Ishikawa (cell line): ENCODE results near the gene KRT38.

Experiments
- CREB1 ChIP-seq: IDR thresholded peaks from 2 replicates; pipeline ENCODE4 v1.6.1; 2012; ENCODE audit warnings: low read depth
- FOXM1 ChIP-seq: IDR thresholded peaks from 2 replicates; pipeline ENCODE4 v1.6.1; 2012; ENCODE audit warnings: low read depth, borderline replicate concordance
- RAD21 ChIP-seq: IDR thresholded peaks from 2 replicates; pipeline ENCODE4 v1.6.1; 2012; ENCODE audit warnings: low read depth
- TAF1 ChIP-seq: IDR thresholded peaks from 2 replicates; pipeline ENCODE4 v1.6.1; 2012; ENCODE audit warnings: low read depth, mild to moderate bottlenecking
- TF ChIP-seq, protein P1 (sequence below): IDR thresholded peaks from 2 replicates; pipeline ENCODE4 v1.6.1; 2012

DNA sequence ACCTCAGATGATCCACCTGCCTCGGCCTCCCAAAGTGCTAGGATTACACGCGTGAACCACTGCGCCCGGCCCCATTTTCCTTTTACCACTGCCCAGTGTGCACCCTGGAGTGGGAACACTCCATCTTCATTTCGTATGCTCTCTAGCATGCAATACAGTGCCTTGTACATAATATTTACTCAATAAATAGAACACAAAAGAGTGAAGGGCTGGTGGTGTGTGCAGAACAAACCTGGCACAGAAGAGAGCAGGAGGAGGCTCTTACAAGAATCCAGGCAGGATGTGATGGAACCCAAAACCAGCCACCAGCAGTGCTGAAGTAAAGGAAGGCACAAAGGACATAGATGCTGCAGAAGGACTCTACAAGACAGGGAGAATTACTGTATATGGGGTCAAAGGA is 23.7 kb downstream of the KRT38 start:
- TF ChIP-seq TAF1 (no peak), CREB1 (no peak), RAD21 (no peak), FOXM1 (no peak)
- TF ChIP-seq, protein P1, sequence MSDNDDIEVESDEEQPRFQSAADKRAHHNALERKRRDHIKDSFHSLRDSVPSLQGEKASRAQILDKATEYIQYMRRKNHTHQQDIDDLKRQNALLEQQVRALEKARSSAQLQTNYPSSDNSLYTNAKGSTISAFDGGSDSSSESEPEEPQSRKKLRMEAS: no peak
